NB4 (cell line): ENCODE results near the gene TADA2A.

Experiments used
- MYC ChIP-seq: IDR thresholded peaks from 2 replicates; pipeline ENCODE4 v1.6.1; 2011; ENCODE audit warnings: low read depth, low read length
- POLR2A ChIP-seq: IDR thresholded peaks from 2 replicates; pipeline ENCODE4 v1.6.1; 2011; ENCODE audit warnings: mild to moderate bottlenecking; ENCODE audit not compliant: insufficient read length; ENCODE audit errors: extremely low read depth
- TF ChIP-seq, protein P1 (sequence below): IDR thresholded peaks from one replicate; pipeline ENCODE4 v1.5.1; 2012; ENCODE audit warnings: low read depth, low read length
- TF ChIP-seq, protein P2 (sequence below): IDR thresholded peaks from 2 replicates; pipeline ENCODE4 v1.6.1; 2011; ENCODE audit warnings: low read depth, low read length

DNA sequence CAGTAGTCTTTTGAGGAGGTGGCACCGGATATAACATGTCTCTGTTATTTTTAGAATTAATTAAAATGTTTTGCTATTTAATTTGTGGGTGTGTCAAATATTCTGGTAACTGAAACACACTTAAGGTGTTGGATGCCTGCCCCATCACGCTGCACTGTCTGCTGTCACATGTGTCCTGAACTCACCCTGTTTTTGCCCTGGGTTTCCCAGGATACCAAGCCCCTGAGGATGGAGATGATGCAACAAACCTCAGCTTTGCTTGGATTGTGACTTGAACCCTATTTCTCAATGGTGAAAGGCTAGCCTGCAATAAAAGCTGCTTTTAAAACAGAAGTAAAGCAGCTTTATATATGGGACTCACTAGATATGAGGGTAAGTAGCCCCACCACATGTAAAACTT, 71.5 kb downstream of the TADA2A start:
- TF ChIP-seq, protein P1, sequence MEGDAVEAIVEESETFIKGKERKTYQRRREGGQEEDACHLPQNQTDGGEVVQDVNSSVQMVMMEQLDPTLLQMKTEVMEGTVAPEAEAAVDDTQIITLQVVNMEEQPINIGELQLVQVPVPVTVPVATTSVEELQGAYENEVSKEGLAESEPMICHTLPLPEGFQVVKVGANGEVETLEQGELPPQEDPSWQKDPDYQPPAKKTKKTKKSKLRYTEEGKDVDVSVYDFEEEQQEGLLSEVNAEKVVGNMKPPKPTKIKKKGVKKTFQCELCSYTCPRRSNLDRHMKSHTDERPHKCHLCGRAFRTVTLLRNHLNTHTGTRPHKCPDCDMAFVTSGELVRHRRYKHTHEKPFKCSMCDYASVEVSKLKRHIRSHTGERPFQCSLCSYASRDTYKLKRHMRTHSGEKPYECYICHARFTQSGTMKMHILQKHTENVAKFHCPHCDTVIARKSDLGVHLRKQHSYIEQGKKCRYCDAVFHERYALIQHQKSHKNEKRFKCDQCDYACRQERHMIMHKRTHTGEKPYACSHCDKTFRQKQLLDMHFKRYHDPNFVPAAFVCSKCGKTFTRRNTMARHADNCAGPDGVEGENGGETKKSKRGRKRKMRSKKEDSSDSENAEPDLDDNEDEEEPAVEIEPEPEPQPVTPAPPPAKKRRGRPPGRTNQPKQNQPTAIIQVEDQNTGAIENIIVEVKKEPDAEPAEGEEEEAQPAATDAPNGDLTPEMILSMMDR = no peak
- TF ChIP-seq POLR2A (no peak), MYC (no peak)
- TF ChIP-seq, protein P2, sequence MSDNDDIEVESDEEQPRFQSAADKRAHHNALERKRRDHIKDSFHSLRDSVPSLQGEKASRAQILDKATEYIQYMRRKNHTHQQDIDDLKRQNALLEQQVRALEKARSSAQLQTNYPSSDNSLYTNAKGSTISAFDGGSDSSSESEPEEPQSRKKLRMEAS = no peak
